ENCODE results near the gene SLC2A9. TPM values are rescaled to one million over a fixed set of nuclear protein-coding genes. Genes with fewer than 3 reads are reported as not detected.

Gene SLC2A9
- total and polyA plus RNA-seq, 2 experiments from 2014 or later: 6.2 to 7.8 TPM

DNA sequence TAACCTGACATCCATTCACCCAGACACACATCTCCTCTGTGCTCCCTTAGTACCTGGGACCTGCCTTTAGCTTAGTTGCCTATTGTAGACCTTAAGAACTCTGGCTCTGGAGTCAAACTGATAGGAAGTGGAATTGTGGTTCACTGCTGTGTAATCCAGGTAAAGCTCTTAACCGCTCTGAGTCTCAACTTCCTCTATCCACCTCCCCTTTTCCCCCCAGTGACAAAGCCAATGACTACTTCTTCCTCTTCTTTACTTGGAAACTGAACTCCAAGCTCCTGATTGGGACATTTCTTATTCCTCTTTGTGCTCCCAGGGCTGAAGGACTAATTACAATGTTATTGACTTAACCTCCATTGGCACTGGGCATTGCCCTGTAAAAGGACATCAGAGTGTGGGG, 145.8 kb downstream of the SLC2A9 start:
- H4K20me1 ChIP-seq (ENCODE audit: insufficient read depth, poor library complexity, severe bottlenecking): no peaks in the 10 kb centered on the region
- no peak for DNase-seq (ENCODE audit: low spot score)
- WGBS (ENCODE audit: low lambda C conversion rate, missing lambda C conversion rate): 82% methylated on average over 1 of the region's 1 CpG
- no peak overlapping the region for H3K4me2 ChIP-seq
- H3K79me2 ChIP-seq: no peaks in the 10 kb centered on the region
- H3K4me1 ChIP-seq (ENCODE audit: insufficient read depth): peaks cover 5% of the 10 kb centered on the region
- no peaks in the 10 kb centered on the region for H3K9me3 ChIP-seq (ENCODE audit: low read depth)
- no peak overlapping the region for H2AFZ ChIP-seq
- H3K36me3 ChIP-seq (replicated peaks; ENCODE audit: insufficient read depth, low read depth): no peaks in the 10 kb centered on the region
- no peak overlapping the region for H3K4me3 ChIP-seq
- no peak for TF ChIP-seq EZH2phosphoT487 (IDR thresholded peaks at IDR 0.05; ENCODE audit: low read depth, severe bottlenecking, unreplicated experiment)
- no peak for TF ChIP-seq EZH2 (IDR thresholded peaks at IDR 0.05; ENCODE audit: borderline replicate concordance)
- no peak for TF ChIP-seq CTCF (IDR thresholded peaks at IDR 0.05; ENCODE audit: poor library complexity)
- H3K27ac ChIP-seq: no peak overlapping the region
- no peaks in the 10 kb centered on the region for H3K27me3 ChIP-seq
- H3K9me2 ChIP-seq (replicated peaks; ENCODE audit: insufficient read depth): no peaks in the 10 kb centered on the region

DNA sequence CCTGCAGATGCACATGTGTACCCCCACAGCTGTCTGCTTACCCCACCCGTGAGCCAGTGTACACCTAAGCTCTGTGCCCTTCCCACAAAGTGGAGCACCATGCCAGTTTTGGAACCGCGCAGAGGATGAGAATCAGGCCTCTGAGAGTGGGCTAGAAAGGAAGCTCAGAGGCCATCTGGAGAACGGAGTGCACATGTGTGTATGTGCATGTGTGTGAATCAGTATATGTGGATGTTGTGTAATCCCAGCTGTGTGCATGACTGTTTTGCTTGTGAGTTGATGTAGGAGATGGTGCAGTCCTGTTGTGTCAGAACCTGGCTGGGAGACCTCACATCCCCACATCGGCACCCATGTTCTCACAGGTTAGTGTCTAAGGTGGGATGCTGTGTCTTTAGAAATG, 146.9 kb downstream of the SLC2A9 start:
- Histone ChIP-seq H2AFZ (no peak overlapping the region), H3K9me3 (ENCODE audit: low read depth) (no peaks in the 10 kb centered on the region), H3K79me2 (no peaks in the 10 kb centered on the region), H3K36me3 (replicated peaks; ENCODE audit: insufficient read depth, low read depth) (no peaks in the 10 kb centered on the region), H3K9me2 (replicated peaks; ENCODE audit: insufficient read depth) (no peaks in the 10 kb centered on the region), H3K4me1 (ENCODE audit: insufficient read depth) (no peaks in the 10 kb centered on the region), H3K27ac (no peak overlapping the region), H3K4me2 (no peak overlapping the region), H3K4me3 (no peak overlapping the region), H3K27me3 (no peaks in the 10 kb centered on the region), H4K20me1 (ENCODE audit: insufficient read depth, poor library complexity, severe bottlenecking) (no peaks in the 10 kb centered on the region)
- no peak for TF ChIP-seq EZH2phosphoT487 (IDR thresholded peaks at IDR 0.05; ENCODE audit: low read depth, severe bottlenecking, unreplicated experiment)
- no peak for TF ChIP-seq EZH2 (IDR thresholded peaks at IDR 0.05; ENCODE audit: borderline replicate concordance)
- TF ChIP-seq CTCF (IDR thresholded peaks at IDR 0.05; ENCODE audit: poor library complexity): no peak
- 94% methylated on average over 5 of the region's 5 CpGs for WGBS (ENCODE audit: low lambda C conversion rate, missing lambda C conversion rate)
- no peak for DNase-seq (ENCODE audit: low spot score)

DNA sequence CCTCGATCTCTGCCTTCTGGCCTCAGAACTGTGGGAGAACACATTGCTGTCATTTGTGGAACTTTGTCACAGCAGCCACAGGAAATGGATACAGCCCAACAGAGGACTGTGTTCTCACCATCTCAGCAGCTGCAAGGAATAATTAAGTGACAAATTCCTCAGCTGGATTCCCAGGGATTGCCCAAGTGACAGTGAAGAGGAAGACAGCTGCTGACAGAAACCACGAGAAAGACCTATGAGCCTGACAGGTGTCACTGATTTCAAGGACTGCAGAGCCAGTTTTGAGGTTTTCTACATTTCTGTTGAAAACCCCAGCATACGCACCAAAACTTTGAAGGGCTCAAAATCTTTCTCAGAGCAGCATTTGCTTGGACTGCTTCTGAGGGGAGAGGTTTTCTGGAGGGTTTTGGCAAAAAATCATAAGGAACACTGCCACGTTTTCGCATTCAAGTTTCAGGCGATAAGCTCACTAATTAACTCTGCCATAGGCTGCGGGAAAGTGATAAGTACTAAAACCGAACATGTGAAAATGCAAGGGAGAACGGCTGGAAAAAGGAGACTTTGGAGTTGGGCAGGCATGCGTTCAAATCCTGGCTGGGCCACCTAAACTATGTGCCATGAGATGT, 151.0 kb downstream of the SLC2A9 start:
- no peaks in the 10 kb centered on the region for H3K9me2 ChIP-seq (replicated peaks; ENCODE audit: insufficient read depth)
- H4K20me1 ChIP-seq (ENCODE audit: insufficient read depth, poor library complexity, severe bottlenecking): no peaks in the 10 kb centered on the region
- H3K4me3 ChIP-seq: no peak overlapping the region
- no peak overlapping the region for H2AFZ ChIP-seq
- WGBS (ENCODE audit: low lambda C conversion rate, missing lambda C conversion rate): 87% methylated on average over 10 of the region's 10 CpGs
- DNase-seq (ENCODE audit: low spot score): no peak
- no peaks in the 10 kb centered on the region for H3K79me2 ChIP-seq
- H3K9me3 ChIP-seq (ENCODE audit: low read depth): no peaks in the 10 kb centered on the region
- no peak overlapping the region for H3K4me2 ChIP-seq
- no peaks in the 10 kb centered on the region for H3K4me1 ChIP-seq (ENCODE audit: insufficient read depth)
- H3K36me3 ChIP-seq (replicated peaks; ENCODE audit: insufficient read depth, low read depth): no peaks in the 10 kb centered on the region
- TF ChIP-seq CTCF (IDR thresholded peaks at IDR 0.05; ENCODE audit: poor library complexity): no peak
- TF ChIP-seq EZH2 (IDR thresholded peaks at IDR 0.05; ENCODE audit: borderline replicate concordance): no peak
- TF ChIP-seq EZH2phosphoT487 (IDR thresholded peaks at IDR 0.05; ENCODE audit: low read depth, severe bottlenecking, unreplicated experiment): no peak
- H3K27me3 ChIP-seq: no peaks in the 10 kb centered on the region
- no peak overlapping the region for H3K27ac ChIP-seq

All from hepatocyte (in vitro differentiated cells).